Measurements from ENCODE around the gene FBXO11. TPM values are rescaled to one million over a fixed set of nuclear protein-coding genes. Genes with fewer than 3 reads are reported as not detected.
A peak's percentile ranks its signal among the peaks of the same experiment; 100 is the strongest.

The FBXO11 gene
- total and polyA plus RNA-seq, 10 of the 15 experiments (the other 5 are each of a cell fraction or from before 2014, with no cell fraction given): 5.9 to 38.9 (median 22.5) TPM

GRCh38 chr2:47906157-47907038 is at the start of gene FBXO11 (continued):
- TF ChIP-seq RELB (IDR thresholded peaks at IDR 0.05; ENCODE audit: low read depth) (peak; percentile 63), KLF5 (IDR thresholded peaks at IDR 0.05; ENCODE audit: partially characterized antibody) (no peak), HDAC2 (IDR thresholded peaks at IDR 0.05) (no peak), NFYB (IDR thresholded peaks at IDR 0.05; ENCODE audit: insufficient read depth, low read depth, low read length) (peak; percentile 73; the same call in 1 of the 2 replicates), NR2F1 (conservative IDR thresholded peaks at IDR 0.05) (peak; percentile 49; the same call in 1 of the 2 replicates), WRNIP1 (IDR thresholded peaks at IDR 0.05; ENCODE audit: borderline replicate concordance, low read depth, low read length) (no peak), ATF2 (IDR thresholded peaks at IDR 0.05; ENCODE audit: low read length) (peak; percentile 40; the same call in 1 of the 2 replicates), CBX3 (IDR thresholded peaks at IDR 0.05; ENCODE audit: borderline replicate concordance, low read depth) (no peak), FOS (IDR thresholded peaks at IDR 0.05; ENCODE audit: borderline replicate concordance, extremely low read depth, insufficient read length) (peak; percentile 40), FOXM1 (IDR thresholded peaks at IDR 0.05; ENCODE audit: low read depth, low read length) (peak; percentile 81), POU2F2 (IDR thresholded peaks at IDR 0.05; ENCODE audit: borderline replicate concordance, low read depth, low read length) (peak; percentile 67; the same call in 2 of the 3 replicates), CTCF (IDR thresholded peaks at IDR 0.05 in 2 of 3, conservative IDR thresholded peaks at IDR 0.05 in 1 of 3; ENCODE audit: control insufficient read depth in 2 of 3, extremely low read depth in 1 of 3, insufficient read depth in 1 of 3, low read depth in 3 of 3, low read length in 3 of 3) (no peak; a peak in 3 of 6 replicates), BCLAF1 (IDR thresholded peaks at IDR 0.05) (no peak), HDAC6 (IDR thresholded peaks at IDR 0.05; ENCODE audit: unreplicated experiment) (no peak), E4F1 (IDR thresholded peaks at IDR 0.05; ENCODE audit: borderline replicate concordance, partially characterized antibody) (no peak), TCF3 (IDR thresholded peaks at IDR 0.05; ENCODE audit: borderline replicate concordance, insufficient read depth, low read depth, low read length) (no peak), SUPT20H (IDR thresholded peaks at IDR 0.05; ENCODE audit: borderline replicate concordance, control insufficient read depth, low read depth, low read length) (no peak)

Data from GM12878 (cell line).